Dendritic cell treated with granulocyte-macrophage colony-stimulating factor and Interleukin-4, amounts not matched to agents 40 ng/mL and 50 ng/mL, for 4 days (primary cell): ENCODE data around the gene SORCS3.

Experiments used
- H3K27ac Mint-ChIP-seq: one replicate; pipeline ENCODE4 v1.8.0; 2022; ENCODE audit warnings: mild to moderate bottlenecking, mixed read lengths
- H3K27me3 Mint-ChIP-seq: one replicate; pipeline ENCODE4 v1.8.0; 2022; ENCODE audit warnings: mild to moderate bottlenecking, mixed read lengths
- H3K36me3 Mint-ChIP-seq: one replicate; pipeline ENCODE4 v1.8.0; 2022; ENCODE audit warnings: low read depth, mixed read lengths
- H3K4me1 Mint-ChIP-seq: one replicate; pipeline ENCODE4 v1.8.0; 2022; ENCODE audit warnings: low read depth, mixed read lengths
- H3K4me3 Mint-ChIP-seq: one replicate; pipeline ENCODE4 v1.8.0; 2022; ENCODE audit warnings: mild to moderate bottlenecking, moderate library complexity, mixed read lengths
- H3K9me3 Mint-ChIP-seq: one replicate; pipeline ENCODE4 v1.8.0; 2022; ENCODE audit warnings: mixed read lengths
- intact Hi-C: fragments of 100-400 bp; cut with micrococcal nuclease; formaldehyde crosslinking; loops from one replicate; pipeline ENCODE4 v1.15.0; 2022

The SORCS3 gene

DNA sequence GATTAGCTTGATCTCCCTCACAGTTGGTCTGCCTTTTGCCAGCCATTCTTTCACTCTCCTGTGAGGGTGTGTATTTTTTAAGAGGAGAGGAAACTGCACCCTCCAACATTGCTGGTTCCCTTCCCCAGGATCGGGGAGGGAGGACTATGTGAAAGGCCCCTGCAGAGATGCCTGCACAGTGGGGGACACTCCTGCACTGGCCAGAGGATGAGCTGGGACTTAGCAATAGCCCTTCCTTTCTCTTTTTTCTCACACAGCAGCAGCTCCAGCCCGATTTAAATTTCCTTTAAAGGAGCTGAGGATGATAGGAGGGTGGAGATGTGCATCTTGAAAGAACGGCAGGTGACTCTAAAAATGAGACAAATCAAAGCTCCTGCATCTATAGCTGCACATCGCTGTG is 18.7 kb downstream of the SORCS3 start:
- H3K9me3 Mint-ChIP-seq = no peaks in the 10 kb centered on the region
- H3K4me1 Mint-ChIP-seq = no peaks in the 10 kb centered on the region
- H3K36me3 Mint-ChIP-seq = no peaks in the 10 kb centered on the region
- intact Hi-C loops = no loop called here
- no peak overlapping the region for H3K4me3 Mint-ChIP-seq
- H3K27ac Mint-ChIP-seq = no peak overlapping the region
- H3K27me3 Mint-ChIP-seq = peaks cover 6% of the 10 kb centered on the region

DNA sequence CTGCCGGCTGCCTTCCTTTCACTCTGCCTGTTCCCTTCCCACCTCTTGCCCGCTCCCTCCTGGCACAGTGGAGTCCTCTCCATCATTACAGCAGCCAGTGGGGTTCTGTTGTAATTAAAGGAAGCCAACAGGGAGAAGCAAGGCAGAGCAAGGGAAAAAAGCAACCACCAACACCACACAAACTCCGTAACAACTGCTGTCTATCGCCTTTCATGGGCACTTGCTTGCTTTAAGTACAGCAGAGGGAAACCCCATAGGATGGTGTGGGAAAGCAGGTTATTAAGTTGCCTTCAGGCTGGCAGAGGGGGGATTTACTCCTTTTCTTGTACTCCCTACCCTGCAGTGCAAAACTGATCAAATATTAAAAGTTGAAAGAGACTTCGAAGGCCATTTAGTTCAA is 22.0 kb downstream of the SORCS3 start:
- Mint-ChIP-seq H3K4me3 (no peak overlapping the region), H3K27ac (no peak overlapping the region), H3K27me3 (peaks cover 3% of the 10 kb centered on the region), H3K9me3 (no peaks in the 10 kb centered on the region), H3K36me3 (no peaks in the 10 kb centered on the region), H3K4me1 (no peaks in the 10 kb centered on the region)
- intact Hi-C loops = no loop called here

GRCh38 chr10:104663563-104663962 is 22.5 kb downstream of the SORCS3 start:
- Mint-ChIP-seq H3K36me3 (no peaks in the 10 kb centered on the region), H3K27ac (no peak overlapping the region), H3K4me3 (no peak overlapping the region), H3K4me1 (no peaks in the 10 kb centered on the region), H3K9me3 (no peaks in the 10 kb centered on the region), H3K27me3 (peaks cover 3% of the 10 kb centered on the region)
- intact Hi-C loops = no loop called here

- H3K4me1 Mint-ChIP-seq = no peaks in the 10 kb centered on the region
- intact Hi-C loops = no loop called here
- H3K9me3 Mint-ChIP-seq = no peaks in the 10 kb centered on the region
- no peaks in the 10 kb centered on the region for H3K36me3 Mint-ChIP-seq
- no peak overlapping the region for H3K27ac Mint-ChIP-seq
- H3K27me3 Mint-ChIP-seq = peaks cover 2% of the 10 kb centered on the region
- H3K4me3 Mint-ChIP-seq = no peak overlapping the region
Measured at GRCh38 chr10:104664205-104664604, 23.1 kb downstream of the SORCS3 start.

DNA sequence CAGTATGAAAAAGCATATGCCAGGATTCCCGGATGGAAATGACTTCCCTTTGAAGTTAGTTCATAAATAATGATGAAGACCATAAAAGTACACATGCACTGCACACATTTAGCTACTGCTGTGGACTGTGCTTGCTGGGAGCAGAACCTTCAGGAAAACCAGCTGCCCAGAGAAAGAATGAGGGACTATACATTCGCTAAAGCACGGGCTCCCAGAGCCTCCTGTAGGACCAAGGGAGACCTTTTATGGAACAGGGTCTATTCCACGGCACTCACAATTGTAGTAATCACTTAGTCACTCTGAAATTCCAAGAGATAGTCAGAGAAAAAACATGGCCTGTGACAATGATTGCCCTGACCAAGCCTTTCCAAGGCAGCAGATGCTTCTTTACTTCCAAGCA is 24.1 kb downstream of the SORCS3 start:
- no peak overlapping the region for H3K4me3 Mint-ChIP-seq
- intact Hi-C loops = no loop called here
- no peaks in the 10 kb centered on the region for H3K9me3 Mint-ChIP-seq
- H3K27me3 Mint-ChIP-seq = peaks cover 2% of the 10 kb centered on the region
- no peaks in the 10 kb centered on the region for H3K36me3 Mint-ChIP-seq
- no peak overlapping the region for H3K27ac Mint-ChIP-seq
- no peaks in the 10 kb centered on the region for H3K4me1 Mint-ChIP-seq

DNA sequence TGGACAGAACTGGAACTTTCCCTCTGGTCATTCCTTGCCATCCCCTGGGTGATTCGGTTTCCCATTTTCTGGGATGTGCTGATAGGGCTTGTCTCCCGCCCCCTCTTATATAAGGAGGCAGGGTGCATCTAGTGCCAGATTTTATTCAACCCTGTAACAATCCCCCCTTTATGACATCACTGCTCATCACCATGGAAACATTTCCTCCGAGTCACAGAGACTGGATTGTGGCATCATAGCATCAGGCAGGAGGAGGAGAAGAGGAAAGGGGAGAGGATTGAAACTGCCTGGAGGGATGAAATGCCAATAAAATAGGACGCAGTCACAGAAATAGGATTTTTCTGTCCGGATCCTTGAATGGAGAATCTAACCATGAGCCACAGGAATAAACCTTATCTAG is 25.0 kb downstream of the SORCS3 start:
- intact Hi-C loops = no loop called here
- Mint-ChIP-seq H3K4me1 (no peaks in the 10 kb centered on the region), H3K9me3 (no peaks in the 10 kb centered on the region), H3K36me3 (no peaks in the 10 kb centered on the region), H3K4me3 (no peak overlapping the region), H3K27me3 (peaks cover 2% of the 10 kb centered on the region), H3K27ac (no peak overlapping the region)

- peaks cover 16% of the 10 kb centered on the region for H3K27me3 Mint-ChIP-seq
- no peaks in the 10 kb centered on the region for H3K36me3 Mint-ChIP-seq
- H3K4me1 Mint-ChIP-seq = no peaks in the 10 kb centered on the region
- intact Hi-C loops = no loop called here
- no peak overlapping the region for H3K27ac Mint-ChIP-seq
- H3K9me3 Mint-ChIP-seq = no peaks in the 10 kb centered on the region
- no peak overlapping the region for H3K4me3 Mint-ChIP-seq
Measured at GRCh38 chr10:104676874-104677273, 35.8 kb downstream of the SORCS3 start.

DNA sequence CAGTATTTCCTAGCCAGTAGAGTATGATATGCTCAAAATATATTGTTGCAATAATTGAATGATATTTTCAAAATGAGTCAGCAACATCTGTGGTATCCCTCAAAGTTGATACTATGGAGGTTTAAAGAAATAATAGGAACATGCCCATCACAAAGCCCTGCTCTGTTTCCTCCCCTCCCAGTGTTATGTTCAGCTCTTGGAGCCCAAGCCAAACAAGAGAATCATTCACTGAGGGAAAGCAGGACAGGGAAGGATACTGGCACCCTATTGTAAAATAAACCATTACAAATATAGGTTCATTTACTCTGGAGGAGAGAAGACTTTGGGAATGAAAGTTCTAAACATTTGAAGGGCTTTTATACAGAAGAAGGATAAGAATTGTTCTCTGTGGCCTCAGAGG is 37.6 kb downstream of the SORCS3 start:
- Mint-ChIP-seq H3K4me3 (no peak overlapping the region), H3K27ac (no peak overlapping the region), H3K4me1 (no peaks in the 10 kb centered on the region), H3K27me3 (peaks cover 14% of the 10 kb centered on the region), H3K36me3 (no peaks in the 10 kb centered on the region), H3K9me3 (no peaks in the 10 kb centered on the region)
- intact Hi-C loops = no loop called here

DNA sequence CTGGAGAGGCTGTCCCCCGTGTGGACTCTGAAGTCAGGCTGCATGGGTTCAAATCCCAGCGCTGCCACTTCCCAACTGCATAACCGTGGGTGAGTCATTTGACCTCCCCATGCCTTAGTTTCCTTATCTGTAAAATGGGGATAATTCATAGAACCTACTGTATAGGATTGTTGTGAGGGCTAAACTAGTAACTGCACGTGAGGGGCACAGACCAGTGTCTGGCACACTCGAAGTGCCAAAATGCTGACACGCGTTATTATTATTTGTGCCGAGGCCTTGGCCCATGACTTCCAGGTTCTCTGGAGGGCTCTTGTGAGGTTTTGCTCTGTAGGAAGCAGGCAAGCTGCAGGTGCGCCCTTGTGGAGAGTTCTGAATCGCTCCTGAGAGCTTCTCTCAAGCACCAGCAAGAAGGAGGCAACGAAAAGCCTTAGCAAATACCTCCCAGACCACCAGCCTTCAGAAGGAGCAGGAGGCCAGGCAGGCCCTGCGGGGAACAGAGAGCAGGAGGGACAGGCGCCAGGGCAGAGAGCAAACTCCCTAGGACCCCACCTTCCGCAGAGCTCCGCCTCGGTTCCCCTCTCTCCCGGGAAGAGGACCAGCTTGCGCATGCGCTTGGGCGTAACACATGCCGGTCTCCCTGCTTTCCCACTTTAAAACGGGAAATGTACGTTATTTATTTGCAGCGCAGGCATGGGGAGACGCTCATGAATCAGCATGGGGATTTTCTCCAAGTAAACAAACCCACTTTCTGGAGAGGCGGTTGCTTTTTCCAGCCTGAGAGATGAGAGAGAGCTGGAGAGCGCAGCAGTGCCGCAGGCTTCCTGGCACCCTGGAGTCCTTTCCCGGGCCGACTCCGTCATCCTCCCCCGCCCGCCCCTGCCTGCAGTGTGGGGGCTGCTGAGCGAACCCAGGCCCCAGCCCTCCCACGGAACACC is 39.6 kb downstream of the SORCS3 start:
- Mint-ChIP-seq H3K4me3 (no peak overlapping the region), H3K4me1 (no peaks in the 10 kb centered on the region), H3K27me3 (peaks cover 14% of the 10 kb centered on the region), H3K36me3 (no peaks in the 10 kb centered on the region), H3K27ac (no peak overlapping the region), H3K9me3 (no peaks in the 10 kb centered on the region)
- intact Hi-C loops = no loop called here

- Mint-ChIP-seq H3K9me3 (no peaks in the 10 kb centered on the region), H3K27me3 (peaks cover 14% of the 10 kb centered on the region), H3K4me3 (no peak overlapping the region), H3K36me3 (no peaks in the 10 kb centered on the region), H3K4me1 (no peaks in the 10 kb centered on the region), H3K27ac (no peak overlapping the region)
- intact Hi-C loops = no loop called here
Measured at GRCh38 chr10:104681485-104681884, 40.4 kb downstream of the SORCS3 start.

- Mint-ChIP-seq H3K36me3 (no peaks in the 10 kb centered on the region), H3K27ac (no peak overlapping the region), H3K9me3 (no peaks in the 10 kb centered on the region), H3K27me3 (peaks cover 16% of the 10 kb centered on the region), H3K4me1 (no peaks in the 10 kb centered on the region), H3K4me3 (no peak overlapping the region)
- intact Hi-C loops = no loop called here
Measured at GRCh38 chr10:104683567-104683966, 42.5 kb downstream of the SORCS3 start.

DNA sequence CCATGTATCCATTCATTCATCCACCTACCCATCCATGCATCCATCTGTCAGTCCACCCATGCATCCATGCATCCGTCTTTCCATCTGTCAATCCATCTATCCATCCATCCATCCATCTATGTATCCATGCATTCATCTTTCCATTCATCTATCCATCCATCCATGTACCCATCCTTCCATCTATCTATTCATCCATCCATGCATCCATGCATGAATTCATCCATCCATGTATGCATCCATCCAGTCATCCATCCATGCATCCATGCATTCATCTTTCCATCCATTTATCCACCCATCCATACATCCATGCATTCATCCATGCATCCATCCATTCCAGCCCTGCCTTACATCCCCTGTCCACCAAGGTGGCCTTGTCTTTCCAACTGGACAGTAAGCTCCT is 45.7 kb downstream of the SORCS3 start:
- Mint-ChIP-seq H3K27ac (no peak overlapping the region), H3K27me3 (peaks cover 2% of the 10 kb centered on the region), H3K9me3 (no peaks in the 10 kb centered on the region), H3K4me3 (no peak overlapping the region), H3K4me1 (no peaks in the 10 kb centered on the region), H3K36me3 (no peaks in the 10 kb centered on the region)
- intact Hi-C loops = no loop called here

GRCh38 chr10:104688251-104689042 is 47.4 kb downstream of the SORCS3 start:
- no peak overlapping the region for H3K27ac Mint-ChIP-seq
- intact Hi-C loops = no loop called here
- peaks cover 2% of the 10 kb centered on the region for H3K27me3 Mint-ChIP-seq
- no peak overlapping the region for H3K4me3 Mint-ChIP-seq
- H3K9me3 Mint-ChIP-seq = no peaks in the 10 kb centered on the region
- no peaks in the 10 kb centered on the region for H3K36me3 Mint-ChIP-seq
- no peaks in the 10 kb centered on the region for H3K4me1 Mint-ChIP-seq

- intact Hi-C loops = no loop called here
- peaks cover 2% of the 10 kb centered on the region for H3K27me3 Mint-ChIP-seq
- no peak overlapping the region for H3K27ac Mint-ChIP-seq
- no peaks in the 10 kb centered on the region for H3K4me1 Mint-ChIP-seq
- H3K9me3 Mint-ChIP-seq = no peaks in the 10 kb centered on the region
- H3K36me3 Mint-ChIP-seq = no peaks in the 10 kb centered on the region
- no peak overlapping the region for H3K4me3 Mint-ChIP-seq
Measured at GRCh38 chr10:104689105-104689504, 48.0 kb downstream of the SORCS3 start.
